Muscle of arm (tissue), 12 donors: ENCODE data around the gene HNRNPH2. TPM values are rescaled to one million over a fixed set of nuclear protein-coding genes. Genes with fewer than 3 reads are reported as not detected.

Experiments used
- DNase-seq: peaks from one replicate; pipeline ENCODE4 v3.0.0-alpha.2; 2013
- polyA plus RNA-seq, 12 donors: library from polyadenylated mRNA; unstranded; fragments of 120-200 nt; gene quantifications; one replicate each; pipeline ENCODE4 v1.2.1, GENCODE V29; 2013; ENCODE audit not compliant: insufficient read length in 12 of 12

Gene HNRNPH2
- polyA plus RNA-seq, 12 donors = 52.6 to 85.4 (median 74.1) TPM; not detected in 1

DNA sequence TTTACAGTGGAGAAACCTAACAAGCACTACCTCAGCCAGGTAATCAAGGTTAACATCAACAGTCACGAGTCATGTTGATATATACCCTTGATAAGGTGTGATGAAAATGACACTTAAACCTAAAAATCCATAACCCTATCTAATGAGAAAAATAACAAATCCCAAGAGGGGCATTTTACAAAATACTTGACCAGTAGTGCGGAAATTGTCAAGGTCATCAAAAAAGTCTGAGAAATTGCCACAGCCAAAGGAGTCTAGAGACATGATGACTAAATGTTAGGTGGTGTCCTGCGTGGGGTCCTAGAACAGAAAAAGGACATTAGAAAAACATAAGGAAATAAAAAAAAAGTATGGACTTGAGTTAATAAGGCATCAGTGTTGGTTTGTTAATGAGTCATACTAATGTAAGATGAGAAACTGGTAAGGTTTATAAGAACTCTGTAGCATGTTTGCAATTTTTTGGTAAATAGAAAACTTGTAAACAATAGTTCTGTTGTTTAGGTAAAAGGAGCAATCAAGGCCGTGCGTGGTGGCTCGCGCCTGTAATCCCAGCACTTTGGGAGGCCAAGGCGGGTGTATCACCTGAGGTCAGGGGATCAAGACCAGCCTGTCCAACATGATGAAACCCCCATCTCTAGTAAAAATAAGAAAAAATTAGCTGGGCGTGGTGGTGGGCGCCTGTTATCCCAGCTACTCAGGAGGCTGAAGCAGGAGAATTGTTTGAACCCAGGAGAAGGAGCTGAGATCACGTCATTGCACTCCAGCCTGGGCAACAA is 14.3 kb upstream of the HNRNPH2 start:
- DNase-seq = no peak

GRCh38 chrX:101394372-101394771 is 13.7 kb upstream of the HNRNPH2 start:
- no peak for DNase-seq

DNA sequence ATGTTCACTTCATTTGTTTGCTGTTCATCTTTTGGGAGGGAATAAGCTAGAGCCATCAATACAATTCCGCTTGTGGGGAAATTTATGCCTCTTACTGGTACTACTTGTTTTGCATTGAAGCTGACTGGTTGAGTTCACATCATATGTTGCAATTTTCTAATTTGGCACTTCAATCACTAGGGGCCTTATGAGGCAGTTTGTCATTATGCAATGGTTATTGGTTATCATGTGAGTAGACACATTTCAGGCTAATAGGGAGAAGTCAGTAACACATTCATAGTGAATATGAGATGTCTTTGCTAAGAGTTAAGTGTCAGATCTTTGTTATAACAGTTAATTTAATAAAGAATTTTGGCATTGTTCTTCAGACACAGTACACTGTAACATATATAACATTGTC is 12.2 kb upstream of the HNRNPH2 start:
- DNase-seq = no peak

DNA sequence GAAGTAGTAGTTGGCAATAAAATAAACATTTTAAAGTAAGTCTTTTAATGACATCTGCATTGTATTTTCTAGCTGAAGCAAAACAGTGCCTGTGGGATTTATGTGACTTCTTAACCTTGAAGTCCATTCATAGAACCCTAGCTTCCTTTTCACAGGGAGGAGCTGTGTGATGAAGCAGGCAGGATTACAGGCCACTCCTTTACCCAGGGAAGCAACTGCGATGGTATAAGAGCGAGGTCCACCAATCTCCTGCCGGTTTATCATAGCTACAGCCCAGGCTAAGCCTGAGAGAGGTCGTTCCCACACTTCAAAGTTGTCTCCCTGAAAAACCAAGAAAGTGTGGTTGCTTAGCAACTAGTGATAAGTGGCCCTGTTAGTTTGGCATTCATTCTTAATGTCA is 10.2 kb upstream of the HNRNPH2 start:
- no peak for DNase-seq

DNA sequence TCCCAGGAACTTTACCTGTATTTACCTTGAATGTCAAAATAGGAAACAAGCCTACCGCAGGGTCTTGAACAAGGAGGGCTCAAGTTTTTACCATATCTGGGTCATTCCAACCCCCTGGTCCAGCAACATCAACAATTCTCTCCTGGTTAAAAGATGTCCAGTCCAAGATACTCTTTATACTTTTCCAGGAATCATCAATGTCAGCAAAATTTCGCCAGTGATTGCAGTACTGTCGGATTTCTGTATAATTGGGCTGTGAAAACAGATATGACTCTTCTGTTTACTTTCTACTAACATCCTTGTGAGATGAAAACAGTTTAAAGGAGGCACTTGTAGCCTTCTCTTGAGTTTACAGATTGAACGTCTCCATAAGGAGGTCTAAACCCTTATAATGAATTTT is 9.3 kb upstream of the HNRNPH2 start:
- no peak for DNase-seq

GRCh38 chrX:101399825-101400224 is 8.2 kb upstream of the HNRNPH2 start:
- no peak for DNase-seq

GRCh38 chrX:101407167-101407747 is 765 bp upstream of the HNRNPH2 start:
- peak; percentile 34 for DNase-seq

DNA sequence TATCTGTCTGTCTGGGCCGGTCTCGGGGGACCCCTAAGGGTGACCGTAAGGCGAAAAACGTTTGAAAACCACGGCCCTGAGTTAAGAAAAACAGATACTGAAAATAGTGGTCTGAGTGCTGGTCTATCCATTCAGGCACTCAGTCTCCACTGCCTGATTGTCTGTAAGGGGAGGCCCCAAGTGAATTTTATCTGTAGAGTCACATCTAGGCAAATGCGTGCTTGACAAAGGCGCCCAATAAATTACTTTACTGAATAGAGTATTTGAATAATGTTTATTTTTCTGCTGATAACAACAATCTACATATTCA is 465 bp downstream of the HNRNPH2 start:
- no peak for DNase-seq

GRCh38 chrX:101409043-101409442 is 1.0 kb downstream of the HNRNPH2 start:
- no peak for DNase-seq

DNA sequence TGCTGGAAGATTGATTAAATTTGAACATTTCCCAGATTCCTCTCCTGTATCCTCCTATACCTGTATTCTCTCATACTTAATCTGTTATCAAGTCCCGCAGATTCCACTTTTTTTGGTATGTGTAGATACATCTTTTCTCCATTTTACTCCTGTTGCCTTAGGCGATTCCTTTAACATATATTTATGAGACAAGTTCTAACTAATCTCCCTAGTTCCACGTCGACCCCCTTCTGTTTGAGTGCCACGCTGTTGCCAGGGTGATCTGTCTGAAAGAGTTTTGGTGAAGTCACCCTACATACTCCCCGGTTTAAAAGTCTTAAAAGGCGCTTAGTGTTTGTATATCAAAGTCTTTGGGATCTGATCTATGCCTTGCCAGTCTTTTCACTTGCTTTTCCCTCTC is 2.4 kb downstream of the HNRNPH2 start:
- no peak for DNase-seq

DNA sequence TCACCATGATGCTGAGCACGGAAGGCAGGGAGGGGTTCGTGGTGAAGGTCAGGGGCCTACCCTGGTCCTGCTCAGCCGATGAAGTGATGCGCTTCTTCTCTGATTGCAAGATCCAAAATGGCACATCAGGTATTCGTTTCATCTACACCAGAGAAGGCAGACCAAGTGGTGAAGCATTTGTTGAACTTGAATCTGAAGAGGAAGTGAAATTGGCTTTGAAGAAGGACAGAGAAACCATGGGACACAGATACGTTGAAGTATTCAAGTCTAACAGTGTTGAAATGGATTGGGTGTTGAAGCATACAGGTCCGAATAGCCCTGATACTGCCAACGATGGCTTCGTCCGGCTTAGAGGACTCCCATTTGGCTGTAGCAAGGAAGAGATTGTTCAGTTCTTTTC is 4.0 kb downstream of the HNRNPH2 start:
- DNase-seq = no peak

- DNase-seq = peak; percentile 65
These were observed 7.4 kb downstream of the HNRNPH2 start for GRCh38 chrX:101415180-101416145.

GRCh38 chrX:101416691-101417090 is 8.7 kb downstream of the HNRNPH2 start:
- no peak for DNase-seq

- DNase-seq = no peak
These were observed 9.2 kb downstream of the HNRNPH2 start for GRCh38 chrX:101417190-101417589.

DNA sequence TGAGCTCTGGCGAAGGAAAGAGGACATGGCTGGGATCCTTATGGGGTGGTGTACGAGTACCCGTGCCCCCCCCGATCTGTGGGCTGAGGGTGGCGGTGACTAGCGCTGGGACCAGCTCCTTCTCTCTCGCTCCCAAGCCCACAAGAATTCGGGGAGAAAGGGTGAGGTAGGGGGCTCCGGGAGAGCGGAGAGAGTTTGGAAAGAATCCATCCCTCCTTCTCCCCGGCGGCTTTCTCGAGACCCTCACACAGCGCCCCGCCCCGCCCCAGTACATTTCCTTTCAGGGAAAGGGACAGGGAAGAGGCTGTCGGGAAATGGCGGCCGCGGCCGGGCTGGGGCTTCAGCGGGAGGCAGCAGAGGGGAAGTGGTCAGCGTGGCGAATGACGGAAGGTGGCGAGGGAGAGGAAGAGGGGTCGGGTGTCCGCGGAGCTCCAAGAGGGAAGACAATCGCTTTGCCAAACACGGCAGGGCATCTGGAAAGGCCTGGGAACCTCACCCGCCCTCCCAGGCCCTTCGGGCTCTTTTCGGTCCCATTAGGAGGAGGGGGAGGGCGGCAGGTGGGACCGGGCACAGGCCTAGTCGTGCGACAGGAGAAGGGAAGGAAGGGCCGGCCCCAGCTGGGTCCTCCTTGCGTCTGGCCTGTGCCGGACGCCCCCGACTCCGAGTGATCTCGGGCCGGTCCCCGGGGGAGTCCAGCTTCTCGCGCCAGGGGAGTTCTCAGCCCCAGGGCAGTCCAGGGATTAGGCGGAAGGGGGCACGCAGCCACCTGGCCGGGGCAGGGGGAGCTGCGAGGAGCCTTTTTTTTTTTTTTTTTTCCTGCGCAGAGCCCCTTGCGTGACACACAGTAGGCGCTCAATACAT is 10.2 kb downstream of the HNRNPH2 start:
- peak; percentile 60 for DNase-seq

- DNase-seq = no peak
These were observed 11.5 kb downstream of the HNRNPH2 start for GRCh38 chrX:101419489-101419888.

GRCh38 chrX:101427954-101428353 is 19.9 kb downstream of the HNRNPH2 start:
- no peak for DNase-seq

GRCh38 chrX:101429934-101430333 is 21.9 kb downstream of the HNRNPH2 start:
- no peak for DNase-seq

DNA sequence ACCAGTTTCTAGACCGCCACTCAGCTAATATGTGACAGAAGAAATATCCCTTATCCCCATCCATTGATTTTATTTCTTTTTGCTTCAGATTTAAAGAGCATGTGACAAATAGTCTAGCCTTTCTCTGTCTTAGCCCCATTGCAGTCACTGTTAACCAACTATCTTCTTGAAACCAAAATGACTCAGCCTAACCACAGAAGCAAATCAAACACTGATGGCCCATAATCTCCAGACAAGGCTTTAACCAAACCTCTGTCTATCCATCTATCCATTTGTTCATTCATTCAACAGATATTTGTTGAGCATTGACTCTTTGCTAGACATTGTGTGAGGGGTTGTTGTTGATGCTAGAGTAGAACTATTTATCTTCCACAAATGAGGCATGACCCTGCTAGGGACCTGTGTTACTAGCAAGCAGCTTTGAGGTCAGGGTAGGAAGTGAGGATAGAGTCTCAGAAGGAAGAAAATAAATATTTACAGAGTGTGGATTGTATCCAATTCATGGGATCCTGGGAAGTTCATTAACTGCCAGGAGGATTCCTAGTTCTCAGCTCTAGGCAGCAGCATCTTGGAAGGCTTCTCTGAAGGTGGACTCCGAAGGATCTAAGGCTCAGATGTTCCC is 22.5 kb downstream of the HNRNPH2 start:
- no peak for DNase-seq

- no peak for DNase-seq
These were observed 34.1 kb downstream of the HNRNPH2 start for GRCh38 chrX:101442085-101442484.

GRCh38 chrX:101449279-101449678 is 41.3 kb downstream of the HNRNPH2 start:
- DNase-seq = no peak
